Sigmoid colon (tissue), 7 donors: ENCODE data around the gene CA6. TPM values are rescaled to one million over a fixed set of nuclear protein-coding genes. Genes with fewer than 3 reads are reported as not detected.
"Not testable (repeated sequence)": the region's sequence is repeated elsewhere in the genome, so short reads cannot be mapped to it uniquely, and the experiment has no call there.

ENCODE experiments used
- DNase-seq: peaks from one replicate; pipeline ENCODE4 v3.0.0-alpha.2; 2019
- H3K27ac ChIP-seq, 4 donors: fragments of 200-600 bp; sonication (generic); one replicate each; pipeline ENCODE4 v1.5.1; 2016 to 2019; ENCODE audit warnings: mild to moderate bottlenecking in 1 of 4
- H3K27me3 ChIP-seq, 3 donors: fragments of 200-600 bp; sonication (generic); one replicate each; pipeline ENCODE4 v1.5.1; 2019; ENCODE audit warnings: mild to moderate bottlenecking in 1 of 3
- H3K36me3 ChIP-seq, 4 donors: fragments of 200-600 bp; sonication (generic); one replicate each; pipeline ENCODE4 v1.5.1; 2016 to 2019
- H3K4me1 ChIP-seq, 4 donors: fragments of 200-600 bp; sonication (generic); one replicate each; pipeline ENCODE4 v1.5.1; 2017 to 2019
- H3K4me3 ChIP-seq, 4 donors: fragments of 200-600 bp; sonication (generic); one replicate each; pipeline ENCODE4 v1.5.1; 2017 to 2019; ENCODE audit warnings: mild to moderate bottlenecking in 2 of 4, moderate library complexity in 1 of 4
- H3K9me3 ChIP-seq, 4 donors: fragments of 200-600 bp in 3 of 4; sonication (generic) in 3 of 4; one replicate each; pipeline versions ENCODE4 v1.5.1 to v1.6.1; 2013 to 2019
- CTCF ChIP-seq, 4 experiments: fragments of 450-650 bp in 3 of 4; fragments of 200-600 bp in 1 of 4; IDR thresholded peaks; one replicate each; pipeline ENCODE4 v1.5.1; 2016 to 2019; ENCODE audit warnings: antibody characterized with exemption in 4 of 4, mild to moderate bottlenecking in 3 of 4, moderate library complexity in 2 of 4
- EP300 ChIP-seq, 4 donors: sonication (generic); formaldehyde crosslinking; IDR thresholded peaks; one replicate each; pipeline ENCODE4 v1.6.1; 2017; ENCODE audit warnings: antibody characterized with exemption in 4 of 4
- POLR2A ChIP-seq, 2 donors: fragments of 450-650 bp; IDR thresholded peaks; one replicate each; pipeline ENCODE4 v1.6.1; 2016; ENCODE audit warnings: antibody characterized with exemption in 2 of 2, mild to moderate bottlenecking in 2 of 2, moderate library complexity in 2 of 2
- POLR2AphosphoS5 ChIP-seq, 4 donors: sonication (generic); formaldehyde crosslinking; IDR thresholded peaks; one replicate each; pipeline ENCODE4 v1.6.1; 2017; ENCODE audit warnings: antibody characterized with exemption in 4 of 4
- WGBS, 2 donors: extraction: QIAGEN DNeasy Blood & Tissue Kit; methylation state at CpG; one replicate each; pipeline ENCODE4 v1.1.7; 2013; 5-methylcytosine and 5-hydroxymethylcytosine counted together
- intact Hi-C: fragments of 100-400 bp; cut with DNase I; formaldehyde crosslinking; loops from one replicate; pipeline ENCODE4 v1.15.1; 2023
- polyA plus RNA-seq, 3 donors: library from polyadenylated mRNA; stranded (reverse); fragments of 200-250 nt; gene quantifications; one replicate each; pipeline ENCODE4 v1.2.3, GENCODE V29; 2013
- total RNA-seq, 4 donors: library from RNA; depleted of rRNA; stranded (reverse); fragments of >200 nt; gene quantifications; one replicate each; pipeline ENCODE4 v1.1.0, GENCODE V29; 2016
- donor health status: healthy with polysubstance abuse.
- donor health status: Bipolar disorder and iron deficiency.
- donor health status: healthy.

Gene CA6
- total and polyA plus RNA-seq, 7 donors, result 0.60 TPM; not detected in 6

GRCh38 chr1:8966606-8967005 is 20.9 kb downstream of the CA6 start:
- no peak overlapping the region for H3K27ac ChIP-seq
- H3K4me1 ChIP-seq, result no peaks in the 10 kb centered on the region
- WGBS, 2 donors, result 69 to 78% methylated on average over 4 of the region's 4 CpGs
- no peaks in the 10 kb centered on the region for H3K9me3 ChIP-seq
- DNase-seq, result no peak
- no peaks in the 10 kb centered on the region for H3K36me3 ChIP-seq
- H3K4me3 ChIP-seq, result no peak overlapping the region
- intact Hi-C loops, result no loop called here
- TF ChIP-seq POLR2A (IDR thresholded peaks at IDR 0.05), result no peak
- TF ChIP-seq POLR2AphosphoS5 (IDR thresholded peaks at IDR 0.05), result no peak
- no peak for TF ChIP-seq CTCF (IDR thresholded peaks at IDR 0.05)
- no peak for TF ChIP-seq EP300 (IDR thresholded peaks at IDR 0.05)
- no peaks in the 10 kb centered on the region for H3K27me3 ChIP-seq

GRCh38 chr1:8968902-8969301 is 23.2 kb downstream of the CA6 start:
- H3K4me1 ChIP-seq, H3K9me3 ChIP-seq, H3K27me3 ChIP-seq, DNase-seq, H3K36me3 ChIP-seq, H3K4me3 ChIP-seq, intact Hi-C loops, H3K27ac ChIP-seq: not testable (repeated sequence)
- 90 to 91% methylated on average over 9 of the region's 9 CpGs for WGBS, 2 donors

GRCh38 chr1:8969937-8970336 is 24.3 kb downstream of the CA6 start:
- Histone ChIP-seq H3K4me1 (no peaks in the 10 kb centered on the region), H3K9me3 (no peaks in the 10 kb centered on the region), H3K27me3 (no peaks in the 10 kb centered on the region), H3K27ac (no peak overlapping the region), H3K4me3 (no peak overlapping the region), H3K36me3 (no peaks in the 10 kb centered on the region)
- no peak for TF ChIP-seq CTCF (IDR thresholded peaks at IDR 0.05)
- no peak for TF ChIP-seq POLR2A (IDR thresholded peaks at IDR 0.05)
- TF ChIP-seq EP300 (IDR thresholded peaks at IDR 0.05), result no peak
- no peak for TF ChIP-seq POLR2AphosphoS5 (IDR thresholded peaks at IDR 0.05)
- no peak for DNase-seq
- 87 to 96% methylated on average over 7 of the region's 7 CpGs for WGBS, 2 donors
- intact Hi-C loops, result no loop called here

GRCh38 chr1:8970870-8971337 is 25.2 kb downstream of the CA6 start:
- TF ChIP-seq POLR2A (IDR thresholded peaks at IDR 0.05) (no peak), EP300 (IDR thresholded peaks at IDR 0.05) (no peak), CTCF (IDR thresholded peaks at IDR 0.05) (no peak), POLR2AphosphoS5 (IDR thresholded peaks at IDR 0.05) (no peak)
- no peaks in the 10 kb centered on the region for H3K9me3 ChIP-seq
- H3K27me3 ChIP-seq, result no peaks in the 10 kb centered on the region
- no peak overlapping the region for H3K4me3 ChIP-seq
- no peak for DNase-seq
- WGBS, 2 donors, result 46 to 75% methylated on average over 9 of the region's 9 CpGs
- H3K4me1 ChIP-seq, result no peaks in the 10 kb centered on the region
- intact Hi-C loops, result no loop called here
- H3K27ac ChIP-seq, result no peak overlapping the region
- H3K36me3 ChIP-seq, result no peaks in the 10 kb centered on the region

GRCh38 chr1:8974551-8974950 is 28.9 kb downstream of the CA6 start:
- H3K27me3 ChIP-seq, result no peaks in the 10 kb centered on the region
- no peaks in the 10 kb centered on the region for H3K4me1 ChIP-seq
- H3K9me3 ChIP-seq, result no peaks in the 10 kb centered on the region
- TF ChIP-seq POLR2A (IDR thresholded peaks at IDR 0.05) (no peak), CTCF (IDR thresholded peaks at IDR 0.05) (no peak), EP300 (IDR thresholded peaks at IDR 0.05) (no peak), POLR2AphosphoS5 (IDR thresholded peaks at IDR 0.05) (no peak)
- no peaks in the 10 kb centered on the region for H3K36me3 ChIP-seq
- no peak for DNase-seq
- intact Hi-C loops, result no loop called here
- no peak overlapping the region for H3K4me3 ChIP-seq
- no peak overlapping the region for H3K27ac ChIP-seq
- WGBS, 2 donors, result 70 to 79% methylated on average over 7 of the region's 7 CpGs
